Endothelial cell (in vitro differentiated cells): ENCODE data around the gene NOTCH2. TPM values are rescaled to one million over a fixed set of nuclear protein-coding genes. Genes with fewer than 3 reads are reported as not detected.

Source experiments
- DNase-seq: peaks from one replicate; pipeline ENCODE4 v3.0.0; 2021; ENCODE audit warnings: low spot score
- H3K27ac Mint-ChIP-seq: one replicate; pipeline ENCODE4 v1.8.0; 2021; ENCODE audit warnings: mixed read lengths, inconsistent platforms; ENCODE audit not compliant: unreplicated experiment
- H3K27me3 Mint-ChIP-seq: one replicate; pipeline ENCODE4 v1.8.0; 2021; ENCODE audit warnings: mild to moderate bottlenecking, moderate library complexity, mixed read lengths, inconsistent platforms; ENCODE audit not compliant: unreplicated experiment
- H3K36me3 Mint-ChIP-seq: one replicate; pipeline ENCODE4 v1.8.0; 2021; ENCODE audit warnings: mild to moderate bottlenecking, low read depth, mixed read lengths, inconsistent platforms; ENCODE audit not compliant: unreplicated experiment
- H3K4me1 Mint-ChIP-seq: one replicate; pipeline ENCODE4 v1.8.0; 2021; ENCODE audit warnings: mild to moderate bottlenecking, mixed read lengths, inconsistent platforms; ENCODE audit not compliant: unreplicated experiment
- H3K4me3 Mint-ChIP-seq: one replicate; pipeline ENCODE4 v1.8.0; 2021; ENCODE audit warnings: mild to moderate bottlenecking, mixed read lengths, inconsistent platforms; ENCODE audit not compliant: unreplicated experiment
- H3K9me3 Mint-ChIP-seq: one replicate; pipeline ENCODE4 v1.8.0; 2021; ENCODE audit warnings: mixed read lengths, inconsistent platforms; ENCODE audit not compliant: unreplicated experiment
- CTCF ChIP-seq: fragments of 200-600 bp; sonication (generic); IDR thresholded peaks from one replicate; pipeline ENCODE4 v1.5.0; 2021; ENCODE audit warnings: antibody characterized with exemption; ENCODE audit not compliant: unreplicated experiment
- total RNA-seq: library from RNA; stranded (reverse); fragmentation: NEBNext Ultra II Directional; extraction: Animal tissue kit (Norgen Biotek cat#: 25700); gene quantifications from one replicate; pipeline ENCODE4 v1.2.1, GENCODE V29; 2021; ENCODE audit not compliant: unreplicated experiment

NOTCH2 gene
- total RNA-seq, 1 donor from 2014 or later, result 29.7 TPM

GRCh38 chr1:119935373-119935772 is 134.1 kb downstream of the NOTCH2 start:
- H3K27me3 Mint-ChIP-seq, result peaks cover 2% of the 10 kb centered on the region
- no peak overlapping the region for H3K4me3 Mint-ChIP-seq
- no peak for TF ChIP-seq CTCF
- no peak overlapping the region for H3K27ac Mint-ChIP-seq
- DNase-seq, result no peak
- no peaks in the 10 kb centered on the region for H3K9me3 Mint-ChIP-seq
- peaks cover 4% of the 10 kb centered on the region for H3K36me3 Mint-ChIP-seq
- H3K4me1 Mint-ChIP-seq, result no peaks in the 10 kb centered on the region

GRCh38 chr1:119933397-119933796 is 136.1 kb downstream of the NOTCH2 start:
- no peak overlapping the region for H3K27ac Mint-ChIP-seq
- no peak for TF ChIP-seq CTCF
- H3K9me3 Mint-ChIP-seq, result no peaks in the 10 kb centered on the region
- H3K4me3 Mint-ChIP-seq, result no peak overlapping the region
- H3K4me1 Mint-ChIP-seq, result no peaks in the 10 kb centered on the region
- peaks cover 4% of the 10 kb centered on the region for H3K36me3 Mint-ChIP-seq
- no peak for DNase-seq
- H3K27me3 Mint-ChIP-seq, result peaks cover 2% of the 10 kb centered on the region

GRCh38 chr1:119929643-119930315 is 139.7 kb downstream of the NOTCH2 start:
- no peaks in the 10 kb centered on the region for H3K9me3 Mint-ChIP-seq
- H3K27ac Mint-ChIP-seq, result no peak overlapping the region
- DNase-seq, result no peak
- H3K36me3 Mint-ChIP-seq, result peaks cover 3% of the 10 kb centered on the region
- H3K4me1 Mint-ChIP-seq, result peaks cover 7% of the 10 kb centered on the region
- TF ChIP-seq CTCF, result no peak
- no peak overlapping the region for H3K4me3 Mint-ChIP-seq
- no peaks in the 10 kb centered on the region for H3K27me3 Mint-ChIP-seq

GRCh38 chr1:119926553-119926952 is 142.9 kb downstream of the NOTCH2 start:
- no peak overlapping the region for H3K4me3 Mint-ChIP-seq
- no peaks in the 10 kb centered on the region for H3K27me3 Mint-ChIP-seq
- no peak for TF ChIP-seq CTCF
- H3K9me3 Mint-ChIP-seq, result no peaks in the 10 kb centered on the region
- no peak overlapping the region for H3K27ac Mint-ChIP-seq
- peaks cover 7% of the 10 kb centered on the region for H3K4me1 Mint-ChIP-seq
- peaks cover 22% of the 10 kb centered on the region for H3K36me3 Mint-ChIP-seq
- DNase-seq, result no peak
